Left ventricle myocardium superior (tissue), 1 donor: ENCODE results near the gene TLR8. TPM values are rescaled to one million over a fixed set of nuclear protein-coding genes. Genes with fewer than 3 reads are reported as not detected.
A peak's percentile ranks its signal among the peaks of the same experiment; 100 is the strongest.
"Not testable (repeated sequence)": the region's sequence is repeated elsewhere in the genome, so short reads cannot be mapped to it uniquely, and the experiment has no call there.

ENCODE experiments used
- ATAC-seq: fragments of 200-7000 bp; cut with Tn5 transposase; one replicate; pipeline ENCODE4 v1.9.1; 2020; ENCODE audit warnings: mild to moderate bottlenecking, moderate library complexity
- DNase-seq: peaks from one replicate; pipeline ENCODE4 v3.0.0-alpha.2; 2020
- intact Hi-C: fragments of 100-400 bp; cut with micrococcal nuclease; formaldehyde crosslinking; loops from one replicate; pipeline ENCODE4 v1.11.0; 2022
- total RNA-seq: library from RNA; stranded (reverse); fragmentation: NEBNext Ultra II Directional; extraction: Animal tissue kit (Norgen Biotek cat#: 25700); gene quantifications from one replicate; pipeline ENCODE4 v1.2.1, GENCODE V29; 2021
- donor health status: DM: no; HTN: yes; CAD: no; lungs with severe emphysema.

Gene TLR8
- total RNA-seq, 1 donor from 2014 or later = 1.4 TPM

DNA sequence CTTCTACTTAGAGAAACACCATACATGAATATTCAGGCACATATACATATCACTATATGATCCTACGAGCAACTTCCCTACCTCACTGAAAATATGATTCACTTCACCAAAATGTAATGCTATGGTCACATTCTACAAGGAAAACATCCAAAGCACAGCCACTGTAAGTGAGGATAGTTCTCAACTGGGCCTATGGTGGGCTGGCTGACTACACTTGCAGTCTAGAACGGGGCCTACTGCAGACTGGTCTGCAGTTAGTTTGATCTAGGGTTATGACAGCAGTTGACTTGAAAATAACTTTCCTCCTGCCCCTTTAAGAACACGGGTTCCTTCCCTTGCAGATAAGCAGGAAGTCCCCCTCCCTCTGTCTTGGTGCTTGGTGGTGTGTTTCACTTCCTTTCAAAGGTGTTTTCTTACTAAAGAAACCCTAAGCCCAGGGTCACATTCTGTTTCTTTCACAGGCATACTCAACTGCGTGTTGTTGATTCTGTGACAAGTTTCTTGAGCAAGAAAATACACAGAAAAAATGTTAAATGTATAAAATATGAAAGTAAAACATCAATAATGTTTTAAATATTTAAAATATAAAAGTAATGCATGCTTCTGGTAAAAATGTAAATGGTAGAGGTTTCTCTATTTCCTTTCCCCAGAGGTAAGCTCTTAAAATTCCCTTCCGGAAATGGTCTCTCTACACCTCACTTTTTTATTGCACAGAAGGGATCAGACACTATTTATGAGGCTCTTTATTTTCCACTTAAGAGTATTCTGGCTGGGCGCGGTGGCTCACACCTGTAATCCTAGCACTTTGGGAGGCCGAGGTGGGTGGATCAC lies 50.5 kb downstream of the TLR8 start:
- ATAC-seq (peak; percentile 68), DNase-seq (no peak)
- intact Hi-C loops = no loop called here

DNA sequence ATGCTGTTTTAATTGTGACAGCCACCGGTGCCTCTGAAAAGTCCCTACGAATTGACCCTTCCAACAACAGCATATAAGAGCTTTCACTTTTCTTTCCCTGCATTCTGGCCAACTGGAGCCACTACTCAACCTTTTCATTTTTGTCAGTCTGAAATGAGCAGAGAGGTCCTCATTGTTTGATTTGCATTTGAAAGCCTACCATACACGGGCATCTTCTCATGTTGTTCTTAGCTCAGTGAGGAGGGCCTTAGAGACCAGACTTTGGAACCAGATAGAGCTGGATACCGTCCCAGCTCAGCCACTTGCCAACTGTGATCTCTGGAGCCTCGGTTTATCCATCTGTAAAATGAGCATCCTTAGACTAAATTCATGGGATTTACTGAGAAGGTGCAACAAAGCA lies 51.6 kb downstream of the TLR8 start:
- intact Hi-C loops = no loop called here
- no peak for DNase-seq
- ATAC-seq = no peak

- ATAC-seq = no peak
- DNase-seq = no peak
- intact Hi-C loops = no loop called here
Observed at GRCh38 chrX:12958461-12958860, 52.0 kb downstream of the TLR8 start.

DNA sequence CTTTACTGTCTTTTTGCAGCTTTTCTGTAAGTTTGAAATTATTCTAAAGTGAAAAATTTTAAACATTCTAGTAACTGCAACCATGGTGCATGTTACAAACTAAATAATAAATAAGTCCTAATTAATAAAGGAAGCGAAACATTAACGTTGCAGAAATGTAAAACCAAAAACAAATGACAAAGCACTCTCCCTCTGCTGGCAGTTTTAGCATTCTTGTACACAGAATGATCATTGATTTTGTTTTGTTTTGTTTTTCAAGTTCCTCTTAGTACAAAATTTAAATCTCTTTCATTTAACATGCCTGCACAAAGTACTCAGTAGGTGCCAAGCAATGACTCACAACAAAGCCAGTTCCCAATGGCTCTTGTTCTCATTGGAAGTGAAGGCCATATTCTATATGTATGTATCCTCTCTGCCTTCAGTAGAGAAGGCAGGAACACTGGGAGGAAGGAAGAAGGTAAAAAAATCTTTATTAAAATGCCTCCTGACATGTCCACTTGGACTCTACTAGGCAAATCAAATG lies 54.8 kb downstream of the TLR8 start:
- DNase-seq (no peak), ATAC-seq (no peak)
- intact Hi-C loops = no loop called here

GRCh38 chrX:12962041-12962504 lies 55.7 kb downstream of the TLR8 start:
- ATAC-seq (no peak), DNase-seq (no peak)
- intact Hi-C loops = no loop called here

DNA sequence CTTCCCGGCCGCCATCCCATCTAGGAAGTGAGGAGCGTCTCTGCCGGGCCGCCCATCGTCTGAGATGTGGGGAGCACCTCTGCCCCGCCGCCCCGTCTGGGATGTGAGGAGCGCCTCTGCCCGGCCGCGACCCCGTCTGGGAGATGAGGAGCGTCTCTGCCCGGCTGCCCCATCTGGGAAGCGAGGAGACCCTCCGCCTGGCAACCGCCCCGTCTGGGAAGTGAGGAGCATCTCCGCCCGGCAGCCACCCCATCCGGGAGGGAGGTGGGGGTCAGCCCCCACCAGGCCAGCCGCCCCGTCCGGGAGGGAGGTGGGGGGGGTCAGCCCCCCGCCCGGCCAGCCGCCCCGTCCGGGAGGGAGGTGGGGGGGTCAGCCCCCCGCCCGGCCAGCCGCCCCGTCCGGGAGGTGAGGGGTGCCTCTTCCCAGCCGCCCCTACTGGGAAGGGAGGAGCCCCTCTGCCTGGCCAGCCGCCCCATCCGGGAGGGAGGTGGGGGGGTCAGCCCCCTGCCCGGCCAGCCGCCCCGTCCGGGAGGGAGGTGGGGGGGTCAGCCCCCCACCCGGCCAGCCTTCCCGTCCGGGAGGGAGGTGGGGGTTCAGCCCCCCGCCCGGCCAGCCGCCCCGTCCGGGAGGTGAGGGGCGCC lies 56.9 kb downstream of the TLR8 start:
- DNase-seq, ATAC-seq, intact Hi-C loops: not testable (repeated sequence)

GRCh38 chrX:12965131-12965940 lies 58.9 kb downstream of the TLR8 start:
- ATAC-seq = no peak
- no peak for DNase-seq
- intact Hi-C loops = no loop called here

- ATAC-seq = no peak
- intact Hi-C loops = no loop called here
- DNase-seq = no peak
Observed at GRCh38 chrX:12966151-12966550, 59.7 kb downstream of the TLR8 start.

- no peak for DNase-seq
- intact Hi-C loops = no loop called here
- ATAC-seq = no peak
Observed at GRCh38 chrX:12967711-12968465, 61.5 kb downstream of the TLR8 start.

DNA sequence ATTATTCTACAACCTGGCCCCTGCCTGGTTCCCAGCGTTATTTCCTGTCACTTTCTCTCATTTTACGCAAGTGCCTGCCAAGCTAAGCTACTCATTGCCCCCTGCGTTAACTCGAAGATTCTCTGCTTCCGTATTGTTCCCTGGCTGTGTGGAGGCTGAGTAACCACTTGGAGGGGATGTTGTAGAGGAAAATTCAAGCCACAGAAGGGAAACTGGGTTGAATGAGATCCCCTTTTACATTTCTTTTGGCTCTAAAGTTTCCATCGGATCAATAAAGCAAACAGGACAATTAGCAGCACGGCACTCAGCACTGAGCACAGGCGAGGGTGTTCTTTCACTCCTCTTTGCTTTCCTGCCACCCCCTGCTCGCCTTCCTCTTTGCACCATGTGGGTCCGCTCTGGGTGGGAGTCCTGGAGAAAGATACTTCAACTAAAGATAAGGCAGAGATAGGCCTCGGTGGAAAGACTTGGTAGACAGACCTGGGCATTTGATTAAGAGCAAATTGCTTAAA lies 64.3 kb downstream of the TLR8 start:
- ATAC-seq (peak; percentile 50), DNase-seq (no peak)
- intact Hi-C loops = loop anchor here (10.0 kb wide), 1 partner anchor 514 kb away; no protein-coding TSS in a partner anchor

DNA sequence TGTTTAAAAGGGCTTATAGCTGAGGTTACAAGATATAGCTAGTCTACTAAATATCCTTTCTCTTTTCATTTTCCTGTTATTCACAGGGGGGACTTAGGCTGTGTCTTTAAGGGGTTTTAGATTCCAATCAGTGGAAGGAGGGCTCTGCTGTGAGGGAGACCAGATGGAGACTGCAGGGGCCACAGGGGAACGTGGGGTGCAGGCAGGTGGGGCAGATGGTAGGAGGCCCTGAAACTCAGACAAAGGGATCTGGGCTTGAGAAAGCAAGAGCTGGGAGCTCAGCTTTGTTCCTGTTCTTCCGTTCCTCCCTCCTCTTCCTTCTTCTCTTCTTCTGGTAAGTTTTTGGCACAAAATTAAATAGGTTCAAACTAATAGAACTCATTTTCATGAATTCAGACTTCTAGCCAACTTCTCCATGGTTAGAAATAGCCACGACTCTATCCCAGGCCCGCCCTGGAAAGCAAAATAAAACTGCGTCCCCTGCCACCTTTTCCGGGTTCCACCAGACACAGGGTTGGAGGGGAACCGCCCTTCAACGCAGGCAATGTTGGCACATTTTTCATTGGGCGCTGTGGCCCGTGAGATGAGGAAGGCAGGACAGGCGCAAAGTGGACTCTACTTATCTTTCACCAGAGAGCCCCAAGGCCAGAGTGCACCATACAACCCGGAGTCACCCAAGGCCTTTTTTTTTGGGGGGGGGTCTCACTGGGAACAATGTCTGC lies 65.0 kb downstream of the TLR8 start:
- DNase-seq = peak; percentile 46
- peak; percentile 17 for ATAC-seq
- intact Hi-C loops = loop anchor here (10.0 kb wide), 1 partner anchor 513 kb away; no protein-coding TSS in a partner anchor

- ATAC-seq = no peak
Observed at GRCh38 chrX:12972243-12972642, 65.8 kb downstream of the TLR8 start.

More at GRCh38 chrX:12972243-12972642, 65.8 kb downstream of the TLR8 start:
- intact Hi-C loops = loop anchor here (10.0 kb wide), 1 partner anchor 513 kb away; no protein-coding TSS in a partner anchor
- DNase-seq = no peak

Other genes with a start within 250 kb of the TLR8 start
- gene PRPS2, start 115.2 kb upstream of the TLR8 start, total RNA-seq = 3.9 TPM
- gene TLR7, start 39.5 kb upstream of the TLR8 start, total RNA-seq = 0.67 TPM
- 942 TPM for gene TMSB4X, start 68.5 kb downstream of the TLR8 start, total RNA-seq
- gene FAM9C, start 138.0 kb downstream of the TLR8 start, total RNA-seq = 1.2 TPM